ENCODE measurements around the gene NGLY1.

Gene NGLY1

GRCh38 chr3:25782938-25783660, at the start of gene NGLY1:
TSS of gene NGLY1 (minus strand) at chr3:25783443. CDS start at chr3:25783390, 53 bp downstream.
- H3K36me3 Mint-ChIP-seq: peaks cover 3% of the 10 kb centered on the region
- peak within 1 kb of the TSS; percentile 79 for H3K27ac Mint-ChIP-seq
- peak within 1 kb of the TSS; percentile 92 for H3K4me3 Mint-ChIP-seq
- no peaks in the 10 kb centered on the region for H3K9me3 Mint-ChIP-seq
- peaks cover 47% of the 10 kb centered on the region for H3K4me1 Mint-ChIP-seq
- H3K27me3 Mint-ChIP-seq: no peaks in the 10 kb centered on the region

- Mint-ChIP-seq H3K9me3 (no peaks in the 10 kb centered on the region), H3K4me1 (peaks cover 2% of the 10 kb centered on the region), H3K27me3 (peaks cover 2% of the 10 kb centered on the region), H3K36me3 (no peaks in the 10 kb centered on the region), H3K27ac (no peak overlapping the region), H3K4me3 (no peak overlapping the region)
Measured at GRCh38 chr3:25831578-25831977, 48.3 kb upstream of the NGLY1 start.

GRCh38 chr3:25830373-25831280, 47.4 kb upstream of the NGLY1 start:
- Mint-ChIP-seq H3K27me3 (peaks cover 2% of the 10 kb centered on the region), H3K36me3 (no peaks in the 10 kb centered on the region), H3K4me1 (peaks cover 11% of the 10 kb centered on the region), H3K4me3 (no peak overlapping the region), H3K27ac (no peak overlapping the region), H3K9me3 (no peaks in the 10 kb centered on the region)

- Mint-ChIP-seq H3K27me3 (no peaks in the 10 kb centered on the region), H3K27ac (no peak overlapping the region), H3K36me3 (peaks cover 2% of the 10 kb centered on the region), H3K4me3 (no peak overlapping the region), H3K9me3 (no peaks in the 10 kb centered on the region), H3K4me1 (peaks cover 11% of the 10 kb centered on the region)
Measured at GRCh38 chr3:25826510-25826909, 43.3 kb upstream of the NGLY1 start.

GRCh38 chr3:25823314-25823713, 40.1 kb upstream of the NGLY1 start:
- Mint-ChIP-seq H3K4me3 (no peak overlapping the region), H3K9me3 (no peaks in the 10 kb centered on the region), H3K36me3 (peaks cover 2% of the 10 kb centered on the region), H3K27me3 (no peaks in the 10 kb centered on the region), H3K27ac (no peak overlapping the region), H3K4me1 (peaks cover 11% of the 10 kb centered on the region)

GRCh38 chr3:25821746-25822573, 38.7 kb upstream of the NGLY1 start:
- no peak overlapping the region for H3K27ac Mint-ChIP-seq
- H3K4me1 Mint-ChIP-seq: peaks cover 11% of the 10 kb centered on the region
- peaks cover 2% of the 10 kb centered on the region for H3K36me3 Mint-ChIP-seq
- no peak overlapping the region for H3K4me3 Mint-ChIP-seq
- no peaks in the 10 kb centered on the region for H3K27me3 Mint-ChIP-seq
- H3K9me3 Mint-ChIP-seq: no peaks in the 10 kb centered on the region

GRCh38 chr3:25820816-25821486, 37.7 kb upstream of the NGLY1 start:
- H3K27ac Mint-ChIP-seq: no peak overlapping the region
- no peaks in the 10 kb centered on the region for H3K9me3 Mint-ChIP-seq
- no peak overlapping the region for H3K4me3 Mint-ChIP-seq
- H3K27me3 Mint-ChIP-seq: no peaks in the 10 kb centered on the region
- H3K36me3 Mint-ChIP-seq: peaks cover 2% of the 10 kb centered on the region
- peaks cover 2% of the 10 kb centered on the region for H3K4me1 Mint-ChIP-seq

- Mint-ChIP-seq H3K36me3 (peaks cover 2% of the 10 kb centered on the region), H3K4me3 (no peak overlapping the region), H3K27ac (no peak overlapping the region), H3K9me3 (no peaks in the 10 kb centered on the region), H3K4me1 (no peaks in the 10 kb centered on the region), H3K27me3 (no peaks in the 10 kb centered on the region)
Measured at GRCh38 chr3:25820366-25820765, 37.1 kb upstream of the NGLY1 start.

GRCh38 chr3:25818335-25818734, 35.1 kb upstream of the NGLY1 start:
- H3K9me3 Mint-ChIP-seq: no peaks in the 10 kb centered on the region
- H3K36me3 Mint-ChIP-seq: no peaks in the 10 kb centered on the region
- no peak overlapping the region for H3K27ac Mint-ChIP-seq
- H3K4me1 Mint-ChIP-seq: no peaks in the 10 kb centered on the region
- H3K4me3 Mint-ChIP-seq: no peak overlapping the region
- H3K27me3 Mint-ChIP-seq: no peaks in the 10 kb centered on the region

GRCh38 chr3:25817638-25818037, 34.4 kb upstream of the NGLY1 start:
- H3K9me3 Mint-ChIP-seq: no peaks in the 10 kb centered on the region
- no peaks in the 10 kb centered on the region for H3K27me3 Mint-ChIP-seq
- no peaks in the 10 kb centered on the region for H3K4me1 Mint-ChIP-seq
- H3K36me3 Mint-ChIP-seq: no peaks in the 10 kb centered on the region
- no peak overlapping the region for H3K27ac Mint-ChIP-seq
- no peak overlapping the region for H3K4me3 Mint-ChIP-seq

- Mint-ChIP-seq H3K27ac (no peak overlapping the region), H3K27me3 (no peaks in the 10 kb centered on the region), H3K36me3 (no peaks in the 10 kb centered on the region), H3K4me1 (no peaks in the 10 kb centered on the region), H3K9me3 (no peaks in the 10 kb centered on the region), H3K4me3 (no peak overlapping the region)
Measured at GRCh38 chr3:25817107-25817506, 33.9 kb upstream of the NGLY1 start.

GRCh38 chr3:25812644-25813043, 29.4 kb upstream of the NGLY1 start:
- Mint-ChIP-seq H3K9me3 (no peaks in the 10 kb centered on the region), H3K4me3 (no peak overlapping the region), H3K36me3 (no peaks in the 10 kb centered on the region), H3K4me1 (no peaks in the 10 kb centered on the region), H3K27me3 (no peaks in the 10 kb centered on the region), H3K27ac (no peak overlapping the region)

GRCh38 chr3:25804676-25805075, 21.4 kb upstream of the NGLY1 start:
- Mint-ChIP-seq H3K4me1 (no peaks in the 10 kb centered on the region), H3K27ac (no peak overlapping the region), H3K4me3 (no peak overlapping the region), H3K36me3 (peaks cover 2% of the 10 kb centered on the region), H3K9me3 (no peaks in the 10 kb centered on the region), H3K27me3 (no peaks in the 10 kb centered on the region)

GRCh38 chr3:25803833-25804232, 20.6 kb upstream of the NGLY1 start:
- Mint-ChIP-seq H3K27me3 (no peaks in the 10 kb centered on the region), H3K9me3 (no peaks in the 10 kb centered on the region), H3K27ac (no peak overlapping the region), H3K4me3 (no peak overlapping the region), H3K4me1 (no peaks in the 10 kb centered on the region), H3K36me3 (peaks cover 2% of the 10 kb centered on the region)

GRCh38 chr3:25801786-25802185, 18.5 kb upstream of the NGLY1 start:
- H3K4me1 Mint-ChIP-seq: no peaks in the 10 kb centered on the region
- no peaks in the 10 kb centered on the region for H3K27me3 Mint-ChIP-seq
- H3K4me3 Mint-ChIP-seq: no peak overlapping the region
- no peak overlapping the region for H3K27ac Mint-ChIP-seq
- H3K36me3 Mint-ChIP-seq: peaks cover 2% of the 10 kb centered on the region
- no peaks in the 10 kb centered on the region for H3K9me3 Mint-ChIP-seq
